Endothelial cell of umbilical vein (primary cell): Measurements from ENCODE around the gene NTMT2. TPM values are rescaled to one million over a fixed set of nuclear protein-coding genes. Genes with fewer than 3 reads are reported as not detected.

ENCODE experiments used
- Bru-seq: library from RNA; stranded (reverse); fragments of 400-500 nt; gene quantifications from one replicate; lab custom pipeline; 2021; lab: Mats Ljungman, UMichigan
- BruChase-seq, 2 experiments: library from RNA; stranded (reverse); fragments of 400-500 nt; gene quantifications; one replicate each; lab custom pipeline; 2021; lab: Mats Ljungman, UMichigan
- BruUV-seq: library from RNA; stranded (reverse); fragments of 400-500 nt; replicated peaks from 2 replicates; lab custom pipeline; 2021; lab: Mats Ljungman, UMichigan
- CTCF ChIA-PET: fragments of 300-600, 350-600 bp; sonication (Branson Sonifier 250); formaldehyde crosslinking; loops from one replicate; lab custom pipeline; 2021; ENCODE audit warnings: antibody characterized with exemption, inconsistent platforms; lab: Charles Lee
- POLR2A ChIA-PET: fragments of 300-600, 350-600 bp; sonication (Branson Sonifier 250); formaldehyde crosslinking; loops from one replicate; lab custom pipeline; 2021; ENCODE audit warnings: antibody characterized with exemption, inconsistent platforms; lab: Charles Lee
- DNase-seq: peaks from one replicate; pipeline ENCODE4 v3.0.0-alpha.2; 2011; ENCODE audit warnings: low read depth, low spot score
- FAIRE-seq: peaks from 2 replicates; lab custom pipeline; 2011; peaks lifted over from hg19 to GRCh38; lab: Jason Lieb, UNC
- H2AFZ ChIP-seq: 2 replicates; pipeline ENCODE4 v1.6.0; 2012; ENCODE audit warnings: low read depth, low read length, control low read depth, inconsistent platforms
- H3K27ac ChIP-seq: 2 replicates; pipeline ENCODE4 v1.5.1; 2011; ENCODE audit warnings: low read depth, mild to moderate bottlenecking, control low read depth, low read length, moderate library complexity; ENCODE audit not compliant: insufficient read depth
- H3K27me3 ChIP-seq, 2 experiments: 2 replicates each; pipeline versions ENCODE4 v1.6.0 to v1.6.1; 2011; ENCODE audit warnings: low read length in 2 of 2, mixed read lengths in 1 of 2; ENCODE audit not compliant: control insufficient read depth in 2 of 2, insufficient read depth in 2 of 2
- H3K36me3 ChIP-seq, 2 experiments: 2 replicates in 1 of 2; 3 replicates in 1 of 2; pipeline ENCODE4 v1.5.1; 2011; ENCODE audit warnings: low read length in 2 of 2, mild to moderate bottlenecking in 1 of 2, moderate library complexity in 1 of 2; ENCODE audit not compliant: control insufficient read depth in 2 of 2, insufficient read depth in 2 of 2; ENCODE audit errors: extremely low read depth in 1 of 2
- H3K4me1 ChIP-seq: 3 replicates; pipeline ENCODE4 v1.5.1; 2011; ENCODE audit warnings: mild to moderate bottlenecking, low read length; ENCODE audit not compliant: control insufficient read depth, insufficient read depth; ENCODE audit errors: extremely low read depth
- H3K4me2 ChIP-seq: 2 replicates; pipeline ENCODE4 v1.6.1; 2011; ENCODE audit warnings: low read length, control low read depth, mixed read lengths; ENCODE audit not compliant: insufficient read depth
- H3K4me3 ChIP-seq, 3 experiments: fragments of 200-600 bp in 1 of 3; sonication (generic), shearing (Covaris generic) in 1 of 3; replicated peaks in 1 of 3; 2 replicates each; pipeline ENCODE4 v1.5.1; 2011 to 2016; ENCODE audit warnings: control low read depth in 3 of 3, low read length in 3 of 3, mild to moderate bottlenecking in 2 of 3, inconsistent platforms in 1 of 3, low read depth in 1 of 3, moderate library complexity in 1 of 3; ENCODE audit not compliant: insufficient read depth in 1 of 3
- H3K79me2 ChIP-seq: 2 replicates; pipeline ENCODE4 v1.6.0; 2012; ENCODE audit warnings: low read length, inconsistent platforms; ENCODE audit not compliant: control insufficient read depth, insufficient read depth
- H3K9ac ChIP-seq: replicated peaks from 2 replicates; pipeline ENCODE3; 2011; ENCODE audit warnings: low read length, control low read depth; ENCODE audit not compliant: insufficient read depth; ENCODE audit errors: extremely low read depth
- H3K9me1 ChIP-seq: replicated peaks from 3 replicates; pipeline ENCODE4 v1.6.0; 2011; ENCODE audit warnings: mild to moderate bottlenecking, low read length; ENCODE audit not compliant: control insufficient read depth, insufficient read depth; ENCODE audit errors: extremely low read depth
- H3K9me3 ChIP-seq: replicated peaks from 2 replicates; pipeline ENCODE4 v1.5.1; 2012; ENCODE audit warnings: low read length, inconsistent platforms; ENCODE audit not compliant: control insufficient read depth, insufficient read depth
- H4K20me1 ChIP-seq: replicated peaks from 2 replicates; pipeline ENCODE3; 2011; ENCODE audit warnings: mild to moderate bottlenecking, low read length; ENCODE audit not compliant: control insufficient read depth, insufficient read depth; ENCODE audit errors: extremely low read depth
- EZH2 ChIP-seq: IDR thresholded peaks from 2 replicates; pipeline ENCODE4 v1.6.1; 2012; ENCODE audit warnings: borderline replicate concordance, low read depth, mild to moderate bottlenecking, moderate library complexity, low read length, inconsistent platforms; ENCODE audit not compliant: severe bottlenecking
- FOS ChIP-seq: IDR thresholded peaks from 2 replicates; pipeline ENCODE4 v1.6.1; 2011; ENCODE audit warnings: mild to moderate bottlenecking, low read length, moderate library complexity, borderline replicate concordance; ENCODE audit not compliant: insufficient read depth
- GATA2 ChIP-seq: IDR thresholded peaks from 2 replicates; pipeline ENCODE4 v1.7.0; 2011; ENCODE audit warnings: low read depth, mild to moderate bottlenecking, moderate library complexity, mixed read lengths, low read length; ENCODE audit not compliant: insufficient read length, insufficient read depth
- JUN ChIP-seq: IDR thresholded peaks from 2 replicates; pipeline ENCODE4 v1.6.1; 2011; ENCODE audit warnings: borderline replicate concordance, low read depth; ENCODE audit not compliant: insufficient read length, insufficient read depth
- MAX ChIP-seq: IDR thresholded peaks from 2 replicates; pipeline ENCODE4 v1.6.1; 2011; ENCODE audit not compliant: insufficient read depth, insufficient read length
- MYC ChIP-seq: IDR thresholded peaks from one replicate; pipeline ENCODE4 v1.6.1; 2011; ENCODE audit warnings: mild to moderate bottlenecking, low read depth, low read length
- POLR2A ChIP-seq: IDR thresholded peaks from 2 replicates; pipeline ENCODE4 v1.6.1; 2012; ENCODE audit warnings: low read depth, mild to moderate bottlenecking, control low read depth, low read length
- POLR2AphosphoS5 ChIP-seq: IDR thresholded peaks from 2 replicates; pipeline ENCODE4 v1.6.1; 2012; ENCODE audit warnings: low read depth, mild to moderate bottlenecking, control low read depth, low read length, moderate library complexity; ENCODE audit not compliant: insufficient read depth
- dilution Hi-C: fragments of 300-500 bp; cut with MboI; formaldehyde crosslinking; loops from one replicate; pipeline ENCODE4 v1.15.0; 2019; ENCODE audit warnings: low sequenced_read_pairs; ENCODE audit not compliant: extremely low pct_ligation_motif_present
- intact Hi-C: fragments of 100-400 bp; cut with micrococcal nuclease; formaldehyde crosslinking; loops from one replicate; pipeline ENCODE4 v1.10.0; 2022
- long read RNA-seq: library from polyadenylated mRNA; stranded (forward); transcript quantifications from one replicate; pipeline ENCODE4 v2.0.0, GENCODE V29; 2021
- polyA minus RNA-seq, 3 experiments: library from RNA; depleted of rRNA, polyadenylated mRNA; stranded (reverse); fragments of >200 nt; gene quantifications; 1 replicate in 1 of 3; 2 replicates in 2 of 3; pipeline ENCODE4 v1.2.3, GENCODE V29; 2011
- polyA plus RNA-seq, 4 experiments: library from polyadenylated mRNA; depleted of rRNA in 3 of 4; stranded (reverse) in 3 of 4; unstranded in 1 of 4; fragments of >200 nt; gene quantifications; 2 replicates each; pipeline versions ENCODE4 v1.2.1 to v1.2.3, GENCODE V29; 2011 to 2012; ENCODE audit warnings: missing spikeins in 1 of 4
- total RNA-seq: library from RNA; stranded (reverse); gene quantifications from 2 replicates; pipeline ENCODE4 v1.2.3, GENCODE V29; 2021
- TF ChIP-seq, protein P1 (sequence below), 2 donors: IDR thresholded peaks; 1 replicate in 1 of 2; 2 replicates in 1 of 2; pipeline ENCODE4 v1.5.1; 2011; ENCODE audit warnings: low read length in 2 of 2, mild to moderate bottlenecking in 2 of 2, moderate library complexity in 2 of 2, control low read depth in 1 of 2, inconsistent platforms in 1 of 2, low read depth in 1 of 2; ENCODE audit not compliant: insufficient read depth in 1 of 2; ENCODE audit errors: extremely low read depth in 1 of 2

Gene NTMT2
- not detected in 2 replicates for total RNA-seq
- polyA plus RNA-seq, result not detected in 2 replicates
- polyA plus RNA-seq (2011; cell fraction: cytosol; rRNA removed), result not detected in 2 replicates
- not detected in 2 replicates for polyA plus RNA-seq (2011; cell fraction: nucleus; rRNA removed)
- polyA plus RNA-seq (2012), result not detected in 2 replicates
- not detected in 2 replicates for polyA minus RNA-seq
- polyA minus RNA-seq (2011; cell fraction: cytosol; rRNA and poly(A)+ RNA removed), result not detected
- polyA minus RNA-seq (2011; cell fraction: nucleus; rRNA and poly(A)+ RNA removed), result not detected in 2 replicates
- Bru-seq, nascent RNA, result not detected
- not detected for BruChase-seq, experiment 1, labeled RNA remaining after a 6-hour chase
- not detected for BruChase-seq, experiment 2, labeled RNA remaining after a 2-hour chase
- long read RNA-seq, result 0 reads

GRCh38 chr1:170145770-170146676, at the start of gene NTMT2:
Gene NTMT2, plus strand, starts transcription at chr1:170145959. Its CDS starts 149 bp downstream, at chr1:170146108.
- no peaks in the 10 kb centered on the region for H3K36me3 ChIP-seq
- TF ChIP-seq, protein P1, sequence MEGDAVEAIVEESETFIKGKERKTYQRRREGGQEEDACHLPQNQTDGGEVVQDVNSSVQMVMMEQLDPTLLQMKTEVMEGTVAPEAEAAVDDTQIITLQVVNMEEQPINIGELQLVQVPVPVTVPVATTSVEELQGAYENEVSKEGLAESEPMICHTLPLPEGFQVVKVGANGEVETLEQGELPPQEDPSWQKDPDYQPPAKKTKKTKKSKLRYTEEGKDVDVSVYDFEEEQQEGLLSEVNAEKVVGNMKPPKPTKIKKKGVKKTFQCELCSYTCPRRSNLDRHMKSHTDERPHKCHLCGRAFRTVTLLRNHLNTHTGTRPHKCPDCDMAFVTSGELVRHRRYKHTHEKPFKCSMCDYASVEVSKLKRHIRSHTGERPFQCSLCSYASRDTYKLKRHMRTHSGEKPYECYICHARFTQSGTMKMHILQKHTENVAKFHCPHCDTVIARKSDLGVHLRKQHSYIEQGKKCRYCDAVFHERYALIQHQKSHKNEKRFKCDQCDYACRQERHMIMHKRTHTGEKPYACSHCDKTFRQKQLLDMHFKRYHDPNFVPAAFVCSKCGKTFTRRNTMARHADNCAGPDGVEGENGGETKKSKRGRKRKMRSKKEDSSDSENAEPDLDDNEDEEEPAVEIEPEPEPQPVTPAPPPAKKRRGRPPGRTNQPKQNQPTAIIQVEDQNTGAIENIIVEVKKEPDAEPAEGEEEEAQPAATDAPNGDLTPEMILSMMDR (IDR thresholded peaks at IDR 0.05; ENCODE audit: extremely low read depth in 1 of 2, insufficient read depth in 1 of 2, low read depth in 1 of 2, low read length in 2 of 2), result no peak
- TF ChIP-seq EZH2, result no peak
- TF ChIP-seq MYC, result no peak
- no peak for TF ChIP-seq GATA2
- no peak for TF ChIP-seq MAX
- TF ChIP-seq FOS, result no peak
- no peak for TF ChIP-seq JUN
- no peak for TF ChIP-seq POLR2AphosphoS5
- no peak for TF ChIP-seq POLR2A
- H3K4me1 ChIP-seq, result no peaks in the 10 kb centered on the region
- FAIRE-seq (no peak), DNase-seq (no peak)
- dilution Hi-C loops, result no loop called here
- H3K9ac ChIP-seq, result no peak within 1 kb of the TSS
- no peaks in the 10 kb centered on the region for H3K9me1 ChIP-seq
- CTCF ChIA-PET, result no interaction called here
- no peaks in the 10 kb centered on the region for H4K20me1 ChIP-seq
- BruUV-seq, result no TSS peak
- POLR2A ChIA-PET, result no interaction called here
- no peak within 1 kb of the TSS for H3K4me2 ChIP-seq
- H3K79me2 ChIP-seq, result no peaks in the 10 kb centered on the region
- intact Hi-C loops, result no loop called here
- no peak within 1 kb of the TSS for H3K4me3 ChIP-seq
- no peaks in the 10 kb centered on the region for H3K9me3 ChIP-seq
- no peaks in the 10 kb centered on the region for H3K27me3 ChIP-seq
- no peak within 1 kb of the TSS for H3K27ac ChIP-seq
- H2AFZ ChIP-seq, result no peak within 1 kb of the TSS
